ENCODE data around the gene OLFML2A. TPM values are rescaled to one million over a fixed set of nuclear protein-coding genes. Genes with fewer than 3 reads are reported as not detected.

Gene OLFML2A
- total and polyA plus RNA-seq, 2 donors, result 2.9 to 3.1 TPM

DNA sequence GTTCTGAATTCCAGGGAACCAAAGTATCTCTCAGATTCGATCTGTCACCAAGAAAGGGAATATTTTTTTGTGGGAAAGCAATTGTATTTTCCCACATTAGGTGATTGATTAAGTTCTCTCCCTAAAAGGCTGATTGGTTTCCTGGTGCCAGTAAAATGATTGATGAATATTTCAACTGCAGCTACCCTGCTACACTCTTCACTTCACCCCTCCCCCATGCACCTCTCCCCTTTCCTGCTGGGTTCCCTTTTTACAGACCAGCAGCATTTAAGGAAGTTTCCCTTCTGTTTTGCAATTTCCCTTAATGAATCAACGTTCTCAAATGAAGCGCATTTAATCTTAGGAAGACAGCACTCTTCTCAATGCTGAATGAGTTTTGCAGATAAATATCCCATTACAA, 18.9 kb upstream of the OLFML2A start:
- 17% methylated on average over 3 of the region's 3 CpGs for WGBS
- Histone ChIP-seq H3K27ac (ENCODE audit: low read depth in 1 of 2, low read length in 1 of 2) (no peak overlapping the region), H3K4me1 (ENCODE audit: control insufficient read depth in 2 of 2, insufficient read depth in 2 of 2, low read length in 2 of 2) (no peaks in the 10 kb centered on the region), H3K27me3 (ENCODE audit: control insufficient read depth in 2 of 2, insufficient read depth in 1 of 2, low read length in 1 of 2) (peaks cover 3 to 4% of the 10 kb centered on the region in 2 donors), H3K4me3 (ENCODE audit: low read length in 2 of 2) (no peak overlapping the region), H3K36me3 (ENCODE audit: control insufficient read depth in 2 of 2, insufficient read depth in 2 of 2, low read length in 1 of 2) (no peaks in the 10 kb centered on the region), H3K9me3 (ENCODE audit: control insufficient read depth in 2 of 2, insufficient read depth in 1 of 2, low read length in 1 of 2) (no peaks in the 10 kb centered on the region)
- no peak for DNase-seq (ENCODE audit: low read depth in 6 of 9, low spot score in 9 of 9)

DNA sequence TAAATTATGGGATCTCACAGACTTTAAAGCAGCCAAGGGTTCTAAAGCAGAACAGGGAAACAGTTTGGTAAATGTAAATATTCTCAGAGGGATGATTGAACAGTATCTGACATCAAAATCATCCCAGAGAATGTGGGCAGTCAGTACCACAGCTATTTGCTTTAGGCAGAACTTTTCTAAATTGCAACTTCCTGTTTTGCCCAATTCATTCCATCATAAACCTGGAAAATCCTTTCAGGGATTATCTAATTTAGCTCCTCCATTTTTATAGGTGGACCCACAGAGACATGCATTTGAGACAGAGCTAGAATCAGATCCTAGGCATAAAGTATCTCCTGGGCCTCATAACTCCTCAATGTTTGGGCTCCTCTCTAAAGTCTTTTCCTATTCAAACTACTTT, 18.2 kb upstream of the OLFML2A start:
- no peak overlapping the region for H3K4me3 ChIP-seq (ENCODE audit: low read length in 2 of 2)
- no peak for DNase-seq (ENCODE audit: low read depth in 6 of 9, low spot score in 9 of 9)
- no peaks in the 10 kb centered on the region for H3K4me1 ChIP-seq (ENCODE audit: control insufficient read depth in 2 of 2, insufficient read depth in 2 of 2, low read length in 2 of 2)
- no peak overlapping the region for H3K27ac ChIP-seq (ENCODE audit: low read depth in 1 of 2, low read length in 1 of 2)
- peaks cover 3 to 4% of the 10 kb centered on the region in 2 donors for H3K27me3 ChIP-seq (ENCODE audit: control insufficient read depth in 2 of 2, insufficient read depth in 1 of 2, low read length in 1 of 2)
- H3K9me3 ChIP-seq (ENCODE audit: control insufficient read depth in 2 of 2, insufficient read depth in 1 of 2, low read length in 1 of 2), result no peaks in the 10 kb centered on the region
- no peaks in the 10 kb centered on the region for H3K36me3 ChIP-seq (ENCODE audit: control insufficient read depth in 2 of 2, insufficient read depth in 2 of 2, low read length in 1 of 2)

DNA sequence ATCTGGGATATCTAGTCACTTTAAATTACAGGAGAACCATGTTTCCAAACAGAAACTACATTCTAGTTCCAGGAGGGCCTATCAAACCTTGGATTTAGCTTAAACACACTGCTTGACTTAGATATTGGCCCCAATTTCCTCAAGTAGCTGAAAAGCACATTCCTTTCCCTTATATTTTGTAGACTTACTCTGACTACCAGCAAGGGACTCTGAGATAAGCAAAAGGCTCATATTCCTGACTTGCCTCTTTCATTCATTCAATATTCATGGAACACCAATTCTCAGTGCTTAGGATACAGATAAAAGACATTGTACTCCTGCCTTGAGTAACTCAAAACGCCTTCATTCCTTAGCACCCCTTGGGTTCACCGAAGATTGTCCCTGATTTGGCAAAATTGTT, 17.6 kb upstream of the OLFML2A start:
- Histone ChIP-seq H3K4me3 (ENCODE audit: low read length in 2 of 2) (no peak overlapping the region), H3K36me3 (ENCODE audit: control insufficient read depth in 2 of 2, insufficient read depth in 2 of 2, low read length in 1 of 2) (no peaks in the 10 kb centered on the region), H3K27me3 (ENCODE audit: control insufficient read depth in 2 of 2, insufficient read depth in 1 of 2, low read length in 1 of 2) (peaks cover 3 to 4% of the 10 kb centered on the region in 2 donors), H3K27ac (ENCODE audit: low read depth in 1 of 2, low read length in 1 of 2) (no peak overlapping the region), H3K9me3 (ENCODE audit: control insufficient read depth in 2 of 2, insufficient read depth in 1 of 2, low read length in 1 of 2) (no peaks in the 10 kb centered on the region), H3K4me1 (ENCODE audit: control insufficient read depth in 2 of 2, insufficient read depth in 2 of 2, low read length in 2 of 2) (no peaks in the 10 kb centered on the region)
- no peak for DNase-seq (ENCODE audit: low read depth in 6 of 9, low spot score in 9 of 9)
- WGBS, result 97% methylated on average over 2 of the region's 2 CpGs

DNA sequence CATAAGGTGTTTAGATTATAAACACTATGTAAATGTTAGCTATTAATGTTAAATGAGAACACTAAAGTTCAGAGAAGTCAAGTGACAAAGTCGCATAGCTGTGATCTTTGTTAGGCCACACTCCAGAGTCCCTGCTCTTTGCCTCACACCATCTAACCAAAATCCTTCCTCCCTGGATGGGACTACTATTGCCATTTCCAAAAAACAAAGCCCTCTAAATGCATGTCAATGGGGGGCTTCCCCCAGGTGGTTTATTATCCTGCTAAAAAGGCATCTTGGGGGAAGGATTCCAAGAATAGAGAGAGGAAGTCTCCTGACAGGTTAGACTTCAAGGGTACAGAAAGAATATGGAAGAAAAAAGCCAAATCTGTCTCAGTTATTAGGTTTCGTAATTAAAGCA, 16.2 kb upstream of the OLFML2A start:
- DNase-seq (ENCODE audit: low read depth in 6 of 9, low spot score in 9 of 9), result no peak
- Histone ChIP-seq H3K36me3 (ENCODE audit: control insufficient read depth in 2 of 2, insufficient read depth in 2 of 2, low read length in 1 of 2) (no peaks in the 10 kb centered on the region), H3K4me1 (ENCODE audit: control insufficient read depth in 2 of 2, insufficient read depth in 2 of 2, low read length in 2 of 2) (no peaks in the 10 kb centered on the region), H3K27ac (ENCODE audit: low read depth in 1 of 2, low read length in 1 of 2) (no peak overlapping the region), H3K27me3 (ENCODE audit: control insufficient read depth in 2 of 2, insufficient read depth in 1 of 2, low read length in 1 of 2) (peaks cover 7 to 14% of the 10 kb centered on the region in 2 donors), H3K4me3 (ENCODE audit: low read length in 2 of 2) (no peak overlapping the region), H3K9me3 (ENCODE audit: control insufficient read depth in 2 of 2, insufficient read depth in 1 of 2, low read length in 1 of 2) (no peaks in the 10 kb centered on the region)
- 97% methylated on average over 2 of the region's 2 CpGs for WGBS

DNA sequence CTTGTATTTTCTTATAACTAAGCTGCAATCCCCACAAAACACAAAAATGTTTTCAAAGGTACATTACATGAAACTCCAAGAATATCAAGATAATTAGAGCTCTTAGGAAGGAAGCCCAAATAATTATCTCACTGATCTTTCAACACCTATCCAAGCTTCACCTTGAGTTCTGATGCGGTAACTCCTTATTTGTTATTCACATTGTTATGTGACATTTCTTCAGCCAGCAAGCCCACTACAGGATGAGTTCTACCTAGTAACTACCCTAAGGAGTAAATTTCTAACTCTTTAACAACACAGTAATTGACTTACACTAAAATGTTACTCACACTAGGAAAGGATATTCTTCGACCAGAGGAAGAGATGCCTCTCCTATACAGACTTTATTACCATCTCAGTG, 15.7 kb upstream of the OLFML2A start:
- 94% methylated on average over 2 of the region's 2 CpGs for WGBS
- peaks cover 11 to 17% of the 10 kb centered on the region in 2 donors for H3K27me3 ChIP-seq (ENCODE audit: control insufficient read depth in 2 of 2, insufficient read depth in 1 of 2, low read length in 1 of 2)
- H3K27ac ChIP-seq (ENCODE audit: low read depth in 1 of 2, low read length in 1 of 2), result no peak overlapping the region
- H3K9me3 ChIP-seq (ENCODE audit: control insufficient read depth in 2 of 2, insufficient read depth in 1 of 2, low read length in 1 of 2), result no peaks in the 10 kb centered on the region
- no peak overlapping the region for H3K4me3 ChIP-seq (ENCODE audit: low read length in 2 of 2)
- H3K36me3 ChIP-seq (ENCODE audit: control insufficient read depth in 2 of 2, insufficient read depth in 2 of 2, low read length in 1 of 2), result no peaks in the 10 kb centered on the region
- no peaks in the 10 kb centered on the region for H3K4me1 ChIP-seq (ENCODE audit: control insufficient read depth in 2 of 2, insufficient read depth in 2 of 2, low read length in 2 of 2)
- no peak for DNase-seq (ENCODE audit: low read depth in 6 of 9, low spot score in 9 of 9)

DNA sequence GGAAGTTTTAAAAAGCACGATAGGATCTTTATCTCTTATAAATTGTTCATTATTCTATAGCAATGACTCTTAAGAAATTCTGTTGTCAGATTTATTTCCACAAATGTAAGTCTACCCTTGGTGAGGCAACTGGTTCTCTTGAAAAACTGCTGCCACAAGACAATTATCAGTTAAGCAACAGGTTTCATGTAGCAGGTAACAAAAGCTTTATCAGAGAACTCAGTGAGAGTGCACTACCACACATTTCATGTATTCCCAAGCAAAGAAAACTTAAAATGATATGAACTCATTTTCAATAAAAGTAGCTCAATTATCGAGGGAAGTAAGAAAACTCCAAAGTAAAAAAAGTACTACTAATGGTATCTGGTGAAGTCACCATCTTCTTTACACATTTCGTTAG, 15.2 kb upstream of the OLFML2A start:
- Histone ChIP-seq H3K4me1 (ENCODE audit: control insufficient read depth in 2 of 2, insufficient read depth in 2 of 2, low read length in 2 of 2) (no peaks in the 10 kb centered on the region), H3K36me3 (ENCODE audit: control insufficient read depth in 2 of 2, insufficient read depth in 2 of 2, low read length in 1 of 2) (no peaks in the 10 kb centered on the region), H3K4me3 (ENCODE audit: low read length in 2 of 2) (no peak overlapping the region), H3K27me3 (ENCODE audit: control insufficient read depth in 2 of 2, insufficient read depth in 1 of 2, low read length in 1 of 2) (peaks cover 13 to 15% of the 10 kb centered on the region in 2 donors), H3K27ac (ENCODE audit: low read depth in 1 of 2, low read length in 1 of 2) (no peak overlapping the region), H3K9me3 (ENCODE audit: control insufficient read depth in 2 of 2, insufficient read depth in 1 of 2, low read length in 1 of 2) (no peaks in the 10 kb centered on the region)
- no peak for DNase-seq (ENCODE audit: low read depth in 6 of 9, low spot score in 9 of 9)
- WGBS, result 95% methylated on average over 3 of the region's 3 CpGs

DNA sequence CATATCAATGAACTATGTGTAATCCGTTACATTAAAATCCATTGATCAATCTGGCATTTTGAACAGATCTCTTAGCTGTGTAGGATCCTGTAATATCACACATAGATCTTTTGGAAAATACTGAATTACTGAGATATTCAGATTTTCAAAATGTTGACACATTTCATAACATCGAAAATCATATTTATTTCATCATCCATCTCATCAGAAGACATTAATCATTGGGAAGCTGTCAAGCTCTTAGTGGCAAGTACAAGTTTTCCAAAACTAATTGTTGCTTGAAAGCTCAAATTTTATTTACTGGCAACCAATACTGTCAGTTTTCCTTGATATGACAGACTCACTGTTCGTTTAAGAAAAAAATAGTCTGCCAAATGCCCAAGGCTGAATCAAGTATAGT, 14.3 kb upstream of the OLFML2A start:
- Histone ChIP-seq H3K36me3 (ENCODE audit: control insufficient read depth in 2 of 2, insufficient read depth in 2 of 2, low read length in 1 of 2) (no peaks in the 10 kb centered on the region), H3K4me3 (ENCODE audit: low read length in 2 of 2) (no peak overlapping the region), H3K4me1 (ENCODE audit: control insufficient read depth in 2 of 2, insufficient read depth in 2 of 2, low read length in 2 of 2) (no peaks in the 10 kb centered on the region), H3K27ac (ENCODE audit: low read depth in 1 of 2, low read length in 1 of 2) (no peak overlapping the region), H3K27me3 (ENCODE audit: control insufficient read depth in 2 of 2, insufficient read depth in 1 of 2, low read length in 1 of 2) (peaks cover 20% of the 10 kb centered on the region in 2 donors), H3K9me3 (ENCODE audit: control insufficient read depth in 2 of 2, insufficient read depth in 1 of 2, low read length in 1 of 2) (no peaks in the 10 kb centered on the region)
- no peak for DNase-seq (ENCODE audit: low read depth in 6 of 9, low spot score in 9 of 9)
- 96% methylated on average over 3 of the region's 3 CpGs for WGBS

DNA sequence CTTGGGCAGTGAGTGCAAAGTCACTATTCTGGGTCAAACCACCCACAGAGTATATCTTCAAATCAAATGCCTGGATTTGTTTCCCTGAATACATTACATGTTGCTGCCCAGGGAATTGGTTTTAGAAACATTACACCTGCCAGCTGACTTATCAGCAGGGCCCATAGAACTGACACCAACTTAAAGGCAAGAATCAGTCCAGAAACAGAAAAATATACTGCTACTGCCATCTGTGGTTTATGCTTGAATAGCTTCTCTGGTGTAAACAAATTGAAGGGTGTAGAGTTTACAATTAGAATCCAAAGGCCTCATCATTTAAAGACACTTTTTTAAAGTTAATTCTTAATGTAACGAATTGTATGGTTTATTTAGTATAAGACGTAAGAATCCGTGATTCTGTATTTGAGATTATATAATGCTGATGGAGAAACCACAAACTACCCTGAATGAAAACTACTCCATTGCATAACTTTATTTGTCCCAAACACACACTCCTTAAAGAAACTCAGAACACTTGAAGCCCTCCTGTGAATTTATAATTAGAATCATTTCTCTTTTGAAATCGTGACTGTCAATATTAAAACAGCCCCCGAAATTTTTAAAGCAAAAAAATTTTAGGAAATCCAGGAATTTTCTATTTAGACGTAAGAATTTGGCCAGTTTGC, 12.0 kb upstream of the OLFML2A start:
- H3K9me3 ChIP-seq (ENCODE audit: control insufficient read depth in 2 of 2, insufficient read depth in 1 of 2, low read length in 1 of 2), result no peaks in the 10 kb centered on the region
- peaks cover 0 to 5% of the 10 kb centered on the region in 2 donors for H3K4me1 ChIP-seq (ENCODE audit: control insufficient read depth in 2 of 2, insufficient read depth in 2 of 2, low read length in 2 of 2)
- no peak overlapping the region for H3K4me3 ChIP-seq (ENCODE audit: low read length in 2 of 2)
- peak in 1 of 9 donors; percentile 21 for DNase-seq (ENCODE audit: low read depth in 6 of 9, low spot score in 9 of 9)
- H3K27ac ChIP-seq (ENCODE audit: low read depth in 1 of 2, low read length in 1 of 2), result no peak overlapping the region
- peaks cover 32 to 42% of the 10 kb centered on the region in 2 donors for H3K27me3 ChIP-seq (ENCODE audit: control insufficient read depth in 2 of 2, insufficient read depth in 1 of 2, low read length in 1 of 2)
- WGBS, result 81% methylated on average over 6 of the region's 6 CpGs
- no peaks in the 10 kb centered on the region for H3K36me3 ChIP-seq (ENCODE audit: control insufficient read depth in 2 of 2, insufficient read depth in 2 of 2, low read length in 1 of 2)

DNA sequence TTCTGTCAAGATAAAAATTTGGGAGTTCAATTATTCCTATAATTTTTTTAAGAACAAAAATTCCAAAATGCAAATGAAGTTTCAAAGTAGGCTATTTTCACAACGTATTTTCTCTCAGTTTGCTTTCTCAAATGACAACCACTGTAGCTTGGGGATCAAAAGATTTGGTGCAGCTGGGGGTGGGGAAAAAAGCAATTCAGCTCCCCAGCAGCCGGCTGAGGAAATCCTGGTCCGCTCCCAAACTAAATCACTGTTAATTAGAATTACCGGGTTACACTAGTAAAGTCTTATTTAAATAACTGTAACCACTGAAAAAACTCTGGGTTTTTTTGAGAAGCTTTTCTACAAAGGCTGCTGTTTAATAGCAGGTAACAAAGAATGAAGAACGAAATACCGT, 11.5 kb upstream of the OLFML2A start:
- WGBS, result 96% methylated on average over 6 of the region's 6 CpGs
- no peak for DNase-seq (ENCODE audit: low read depth in 6 of 9, low spot score in 9 of 9)
- H3K4me1 ChIP-seq (ENCODE audit: control insufficient read depth in 2 of 2, insufficient read depth in 2 of 2, low read length in 2 of 2), result peaks cover 0 to 11% of the 10 kb centered on the region in 2 donors
- H3K27me3 ChIP-seq (ENCODE audit: control insufficient read depth in 2 of 2, insufficient read depth in 1 of 2, low read length in 1 of 2), result peaks cover 38 to 47% of the 10 kb centered on the region in 2 donors
- no peaks in the 10 kb centered on the region for H3K36me3 ChIP-seq (ENCODE audit: control insufficient read depth in 2 of 2, insufficient read depth in 2 of 2, low read length in 1 of 2)
- H3K4me3 ChIP-seq (ENCODE audit: low read length in 2 of 2), result no peak overlapping the region
- H3K9me3 ChIP-seq (ENCODE audit: control insufficient read depth in 2 of 2, insufficient read depth in 1 of 2, low read length in 1 of 2), result no peaks in the 10 kb centered on the region
- H3K27ac ChIP-seq (ENCODE audit: low read depth in 1 of 2, low read length in 1 of 2), result no peak overlapping the region
